GM12873 (cell line): ENCODE results near the gene AAK1.

ENCODE experiments used
- CTCF ChIP-seq: IDR thresholded peaks from 2 replicates; pipeline ENCODE4 v1.5.1; 2012; ENCODE audit warnings: low read depth, mild to moderate bottlenecking, moderate library complexity, low read length, control low read depth; ENCODE audit not compliant: insufficient read depth; ENCODE audit errors: missing control alignments

Gene AAK1

GRCh38 chr2:69643602-69644505 lies at the start of gene AAK1:
Gene AAK1, minus strand, starts transcription at chr2:69643739. Its CDS starts 699 bp downstream, at chr2:69643040.
- TF ChIP-seq CTCF: no peak

- no peak for TF ChIP-seq CTCF
Observed at GRCh38 chr2:69692424-69692823, 48.9 kb upstream of the AAK1 start.

- TF ChIP-seq CTCF: no peak
Observed at GRCh38 chr2:69689969-69690368, 46.4 kb upstream of the AAK1 start.

GRCh38 chr2:69689466-69689865 lies 45.9 kb upstream of the AAK1 start:
- TF ChIP-seq CTCF: no peak

GRCh38 chr2:69687971-69688611 lies 44.6 kb upstream of the AAK1 start:
- TF ChIP-seq CTCF: no peak

- no peak for TF ChIP-seq CTCF
Observed at GRCh38 chr2:69686813-69687212, 43.3 kb upstream of the AAK1 start.

- TF ChIP-seq CTCF: no peak
Observed at GRCh38 chr2:69685321-69686048, 41.9 kb upstream of the AAK1 start.
